Suprapubic skin (tissue), 4 donors: ENCODE measurements around the gene TMED10. TPM values are rescaled to one million over a fixed set of nuclear protein-coding genes. Genes with fewer than 3 reads are reported as not detected.
A peak's percentile ranks its signal among the peaks of the same experiment; 100 is the strongest.
"Not testable (repeated sequence)": the region's sequence is repeated elsewhere in the genome, so short reads cannot be mapped to it uniquely, and the experiment has no call there.

Experiments used
- DNase-seq, 2 donors: peaks; one replicate each; pipeline ENCODE4 v3.0.0-alpha.2; 2019; ENCODE audit warnings: low spot score in 2 of 2
- H3K27ac ChIP-seq: fragments of 200-600 bp; sonication (generic); one replicate; pipeline ENCODE4 v1.5.1; 2019
- H3K27me3 ChIP-seq: fragments of 200-600 bp; sonication (generic); one replicate; pipeline ENCODE4 v1.5.1; 2019
- H3K36me3 ChIP-seq: fragments of 200-600 bp; sonication (generic); one replicate; pipeline ENCODE4 v1.5.1; 2019
- H3K4me1 ChIP-seq: fragments of 200-600 bp; sonication (generic); one replicate; pipeline ENCODE4 v1.5.1; 2019
- H3K4me3 ChIP-seq: fragments of 200-600 bp; sonication (generic); one replicate; pipeline ENCODE4 v1.5.1; 2019; ENCODE audit warnings: mild to moderate bottlenecking
- H3K9me3 ChIP-seq: fragments of 200-600 bp; sonication (generic); one replicate; pipeline ENCODE4 v1.5.1; 2019
- EP300 ChIP-seq: sonication (generic); formaldehyde crosslinking; IDR thresholded peaks from one replicate; pipeline ENCODE4 v1.6.1; 2017; ENCODE audit warnings: antibody characterized with exemption
- POLR2A ChIP-seq, 2 donors: fragments of 450-650 bp; IDR thresholded peaks; one replicate each; pipeline ENCODE4 v1.6.1; 2017; ENCODE audit warnings: antibody characterized with exemption in 2 of 2, mild to moderate bottlenecking in 2 of 2, moderate library complexity in 2 of 2
- POLR2AphosphoS5 ChIP-seq, 3 donors: sonication (generic); formaldehyde crosslinking; IDR thresholded peaks; one replicate each; pipeline ENCODE4 v1.6.1; 2017; ENCODE audit warnings: antibody characterized with exemption in 3 of 3
- WGBS: methylation state at CpG from one replicate; pipeline ENCODE4 v1.1.5; 2018; 5-methylcytosine and 5-hydroxymethylcytosine counted together
- total RNA-seq, 4 donors: library from RNA; depleted of rRNA; stranded (reverse); fragments of >200 nt; gene quantifications; one replicate each; pipeline ENCODE4 v1.1.0, GENCODE V29; 2016
- TF ChIP-seq, protein P1 (sequence below), 2 donors: fragments of 200-600 bp in 1 of 2; fragments of 450-650 bp in 1 of 2; sonication (generic) in 1 of 2; IDR thresholded peaks; one replicate each; pipeline ENCODE4 v1.5.1; 2016 to 2019; ENCODE audit warnings: antibody characterized with exemption in 2 of 2, mild to moderate bottlenecking in 1 of 2, moderate library complexity in 1 of 2

The TMED10 gene
- total RNA-seq, 4 donors from 2014 or later: 123 to 235 (median 198) TPM

- no peak for DNase-seq
- Histone ChIP-seq H3K4me3 (no peak overlapping the region), H3K36me3 (peaks cover 5% of the 10 kb centered on the region), H3K4me1 (peaks cover 51% of the 10 kb centered on the region), H3K27me3 (no peaks in the 10 kb centered on the region), H3K9me3 (no peaks in the 10 kb centered on the region), H3K27ac (no peak overlapping the region)
- TF ChIP-seq POLR2AphosphoS5 (IDR thresholded peaks at IDR 0.05): no peak
- TF ChIP-seq, protein P1, sequence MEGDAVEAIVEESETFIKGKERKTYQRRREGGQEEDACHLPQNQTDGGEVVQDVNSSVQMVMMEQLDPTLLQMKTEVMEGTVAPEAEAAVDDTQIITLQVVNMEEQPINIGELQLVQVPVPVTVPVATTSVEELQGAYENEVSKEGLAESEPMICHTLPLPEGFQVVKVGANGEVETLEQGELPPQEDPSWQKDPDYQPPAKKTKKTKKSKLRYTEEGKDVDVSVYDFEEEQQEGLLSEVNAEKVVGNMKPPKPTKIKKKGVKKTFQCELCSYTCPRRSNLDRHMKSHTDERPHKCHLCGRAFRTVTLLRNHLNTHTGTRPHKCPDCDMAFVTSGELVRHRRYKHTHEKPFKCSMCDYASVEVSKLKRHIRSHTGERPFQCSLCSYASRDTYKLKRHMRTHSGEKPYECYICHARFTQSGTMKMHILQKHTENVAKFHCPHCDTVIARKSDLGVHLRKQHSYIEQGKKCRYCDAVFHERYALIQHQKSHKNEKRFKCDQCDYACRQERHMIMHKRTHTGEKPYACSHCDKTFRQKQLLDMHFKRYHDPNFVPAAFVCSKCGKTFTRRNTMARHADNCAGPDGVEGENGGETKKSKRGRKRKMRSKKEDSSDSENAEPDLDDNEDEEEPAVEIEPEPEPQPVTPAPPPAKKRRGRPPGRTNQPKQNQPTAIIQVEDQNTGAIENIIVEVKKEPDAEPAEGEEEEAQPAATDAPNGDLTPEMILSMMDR (IDR thresholded peaks at IDR 0.05): no peak
- TF ChIP-seq POLR2A (IDR thresholded peaks at IDR 0.05): no peak
- no peak for TF ChIP-seq EP300
- WGBS: 83% methylated on average over 5 of the region's 5 CpGs
These were observed 47.8 kb downstream of the TMED10 start for GRCh38 chr14:75128596-75128990.

GRCh38 chr14:75127903-75128595 lies 48.4 kb downstream of the TMED10 start:
- 67% methylated on average over 10 of the region's 10 CpGs for WGBS
- Histone ChIP-seq H3K27ac (peak overlapping the region; percentile 92), H3K36me3 (no peaks in the 10 kb centered on the region), H3K9me3 (no peaks in the 10 kb centered on the region), H3K4me1 (peaks cover 49% of the 10 kb centered on the region), H3K27me3 (no peaks in the 10 kb centered on the region), H3K4me3 (peak overlapping the region; percentile 69)
- TF ChIP-seq POLR2AphosphoS5 (IDR thresholded peaks at IDR 0.05) (no peak), POLR2A (IDR thresholded peaks at IDR 0.05) (no peak), EP300 (no peak)
- no peak for DNase-seq

DNA sequence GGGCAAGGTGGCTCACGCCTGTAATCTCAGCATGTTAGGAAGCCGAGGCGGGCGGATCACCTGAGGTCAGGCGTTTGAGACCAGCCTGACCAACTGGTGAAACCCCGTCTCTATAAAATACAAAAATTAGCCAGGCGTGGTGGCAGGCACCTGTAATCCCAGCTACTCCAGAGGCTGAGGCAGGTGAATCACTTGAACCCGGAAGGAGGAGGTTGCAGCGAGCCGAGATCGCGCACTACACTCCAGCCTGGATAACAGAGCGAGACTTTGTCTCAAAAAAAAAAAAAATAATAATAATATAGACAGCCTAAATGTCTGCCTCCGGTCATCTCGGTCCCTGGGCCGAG lies 49.0 kb downstream of the TMED10 start:
- not testable (repeated sequence) for DNase-seq, H3K36me3 ChIP-seq, H3K9me3 ChIP-seq, H3K27me3 ChIP-seq
- Histone ChIP-seq H3K4me3 (peak overlapping the region; percentile 69), H3K4me1 (peaks cover 43% of the 10 kb centered on the region), H3K27ac (peak overlapping the region; percentile 92)
- WGBS: 47% methylated on average over 16 of the region's 16 CpGs

- Histone ChIP-seq H3K9me3 (no peaks in the 10 kb centered on the region), H3K4me1 (peaks cover 42% of the 10 kb centered on the region), H3K4me3 (peak within 1 kb of the TSS; percentile 69), H3K27ac (peak within 1 kb of the TSS; percentile 92), H3K36me3 (no peaks in the 10 kb centered on the region), H3K27me3 (no peaks in the 10 kb centered on the region)
- WGBS: 0% methylated on average over 9 of the region's 76 CpGs
- peak; percentile 95 to 96 for DNase-seq
- TF ChIP-seq POLR2AphosphoS5 (IDR thresholded peaks at IDR 0.05) (peak; percentile 64 to 88 (median 83)), POLR2A (IDR thresholded peaks at IDR 0.05) (peak in 1 of 2 donors; percentile 89), EP300 (no peak)
These were observed 49.5 kb downstream of the TMED10 start, which contains the start of gene NEK9 for GRCh38 chr14:75126679-75127473. NEK9 (minus strand) TSS chr14:75127048; CDS start chr14:75126921, 127 bp downstream.

DNA sequence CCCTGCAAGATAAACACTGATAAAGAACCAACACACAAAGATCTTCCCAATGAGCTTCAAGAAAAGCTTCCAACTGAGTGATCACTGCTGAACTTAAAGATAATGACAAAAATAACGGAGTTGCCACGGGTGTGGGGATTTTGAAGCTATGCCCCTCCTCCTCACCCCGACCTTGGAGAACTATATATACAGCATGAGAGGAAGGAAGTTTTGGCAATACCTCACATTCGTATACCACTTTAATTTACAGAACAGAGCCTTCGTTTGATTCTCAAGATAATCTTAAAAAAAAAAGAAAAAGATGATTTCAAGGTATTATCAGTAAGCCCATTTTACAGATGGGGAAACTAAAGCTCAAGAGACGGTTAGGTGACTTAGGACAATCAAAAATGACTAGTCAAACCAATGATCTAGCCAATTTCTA lies 50.3 kb downstream of the TMED10 start:
- Histone ChIP-seq H3K9me3 (no peaks in the 10 kb centered on the region), H3K4me1 (peaks cover 42% of the 10 kb centered on the region), H3K27ac (peak overlapping the region; percentile 92), H3K4me3 (peak overlapping the region; percentile 69), H3K36me3 (no peaks in the 10 kb centered on the region), H3K27me3 (no peaks in the 10 kb centered on the region)
- DNase-seq: no peak
- WGBS: 2% methylated on average over 6 of the region's 6 CpGs
- TF ChIP-seq EP300: no peak
- no peak for TF ChIP-seq POLR2AphosphoS5 (IDR thresholded peaks at IDR 0.05)
- TF ChIP-seq, protein P1 (IDR thresholded peaks at IDR 0.05): no peak
- TF ChIP-seq POLR2A (IDR thresholded peaks at IDR 0.05): no peak

DNA sequence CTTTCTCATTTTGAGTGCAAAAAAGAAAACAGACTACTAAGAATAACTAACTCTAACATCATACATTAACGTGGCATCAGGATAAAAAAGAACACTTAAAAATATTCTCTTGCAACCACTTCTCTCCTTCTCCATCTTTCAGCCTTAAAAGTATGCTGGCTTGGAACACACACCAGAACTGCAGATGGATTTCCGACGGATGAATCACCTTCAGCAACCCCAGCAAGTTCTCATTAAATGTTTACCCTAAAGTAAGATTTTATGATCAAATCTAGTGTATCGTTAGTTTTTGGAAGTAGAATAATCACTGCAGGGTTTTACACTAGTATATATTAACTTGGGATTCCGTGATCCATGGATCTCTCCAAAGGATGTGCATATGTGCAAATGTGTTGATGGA lies 50.8 kb downstream of the TMED10 start:
- no peaks in the 10 kb centered on the region for H3K27me3 ChIP-seq
- no peaks in the 10 kb centered on the region for H3K9me3 ChIP-seq
- H3K36me3 ChIP-seq: peaks cover 3% of the 10 kb centered on the region
- 70% methylated on average over 5 of the region's 5 CpGs for WGBS
- no peak overlapping the region for H3K27ac ChIP-seq
- no peak for DNase-seq
- peak overlapping the region; percentile 69 for H3K4me3 ChIP-seq
- peaks cover 42% of the 10 kb centered on the region for H3K4me1 ChIP-seq
- TF ChIP-seq, protein P1 (IDR thresholded peaks at IDR 0.05): no peak
- TF ChIP-seq EP300 (no peak), POLR2A (IDR thresholded peaks at IDR 0.05) (no peak), POLR2AphosphoS5 (IDR thresholded peaks at IDR 0.05) (no peak)
